ENCODE results near the gene PIGK. TPM values are rescaled to one million over a fixed set of nuclear protein-coding genes. Genes with fewer than 3 reads are reported as not detected.

Gene PIGK
- total RNA-seq, 1 experiment from 2014 or later: 47.6 TPM

- no peak for DNase-seq (ENCODE audit: low read depth)
Measured at GRCh38 chr1:77039111-77039510, 180.1 kb downstream of the PIGK start.

Other genes with a start within 250 kb of the PIGK start
- 18.1 and 38.6 TPM in 2 replicates for gene AK5, start 62.6 kb upstream of the PIGK start, total RNA-seq (2014; rRNA removed; shearing (Covaris generic))